CD4-positive, alpha-beta T cell (primary cell): ENCODE data around the gene MUSK. TPM values are rescaled to one million over a fixed set of nuclear protein-coding genes. Genes with fewer than 3 reads are reported as not detected.
"Not testable (repeated sequence)": the region's sequence is repeated elsewhere in the genome, so short reads cannot be mapped to it uniquely, and the experiment has no call there.

Experiments used
- ATAC-seq: fragments of 200-7000 bp; cut with Tn5 transposase; one replicate; pipeline ENCODE4 v1.10.0; 2022; ENCODE audit warnings: mild to moderate bottlenecking; ENCODE audit not compliant: poor library complexity
- CTCF ChIA-PET: fragments of 350-600 bp; sonication (Branson Sonifier 250); formaldehyde crosslinking; loops from one replicate; lab custom pipeline; 2021; ENCODE audit warnings: antibody characterized with exemption, inconsistent platforms; lab: Charles Lee
- POLR2A ChIA-PET: fragments of 350-600 bp; sonication (Branson Sonifier 250); formaldehyde crosslinking; loops from one replicate; lab custom pipeline; 2021; ENCODE audit warnings: antibody characterized with exemption, inconsistent platforms; lab: Charles Lee
- DNase-seq, 14 experiments: peaks; one replicate each; pipeline ENCODE4 v3.0.0-alpha.2; 2013 to 2020; ENCODE audit warnings: mixed read lengths in 2 of 14
- H3K27ac ChIP-seq, 2 donors: one replicate each; pipeline versions ENCODE4 v1.5.1 to v1.7.0; 2013; ENCODE audit warnings: low read length in 2 of 2, low read depth in 1 of 2, mild to moderate bottlenecking in 1 of 2
- H3K27me3 ChIP-seq, 2 experiments: 1 replicate in 1 of 2; 2 replicates in 1 of 2; pipeline versions ENCODE4 v1.6.1 to v1.7.0; 2013; ENCODE audit warnings: low read length in 2 of 2, control low read depth in 1 of 2, mild to moderate bottlenecking in 1 of 2, moderate library complexity in 1 of 2; ENCODE audit not compliant: insufficient read depth in 2 of 2, control insufficient read depth in 1 of 2
- H3K36me3 ChIP-seq: one replicate; pipeline ENCODE4 v1.6.1; 2013; ENCODE audit warnings: low read length, control low read depth; ENCODE audit not compliant: insufficient read depth
- H3K4me1 ChIP-seq: one replicate; pipeline ENCODE4 v1.6.1; 2013; ENCODE audit warnings: low read length, control low read depth; ENCODE audit not compliant: insufficient read depth
- H3K4me3 ChIP-seq: one replicate; pipeline ENCODE4 v1.5.1; 2013; ENCODE audit warnings: mild to moderate bottlenecking, low read length, moderate library complexity
- H3K9me3 ChIP-seq, 2 experiments: 1 replicate in 1 of 2; 2 replicates in 1 of 2; pipeline versions ENCODE4 v1.6.1 to v1.7.0; 2013; ENCODE audit warnings: low read length in 2 of 2, mild to moderate bottlenecking in 2 of 2, control low read depth in 1 of 2, moderate library complexity in 1 of 2; ENCODE audit not compliant: control insufficient read depth in 1 of 2, insufficient read depth in 1 of 2
- H3K27ac Mint-ChIP-seq: one replicate; pipeline ENCODE4 v1.8.0; 2020; ENCODE audit warnings: mixed read lengths
- H3K27me3 Mint-ChIP-seq: one replicate; pipeline ENCODE4 v1.8.0; 2021; ENCODE audit warnings: mixed read lengths
- H3K36me3 Mint-ChIP-seq: one replicate; pipeline ENCODE4 v1.8.0; 2021; ENCODE audit warnings: low read depth, mixed read lengths
- H3K4me1 Mint-ChIP-seq: one replicate; pipeline ENCODE4 v1.8.0; 2021; ENCODE audit warnings: low read depth, mixed read lengths
- H3K4me3 Mint-ChIP-seq: one replicate; pipeline ENCODE4 v1.8.0; 2020; ENCODE audit warnings: mild to moderate bottlenecking, mixed read lengths
- H3K9me3 Mint-ChIP-seq: one replicate; pipeline ENCODE4 v1.8.0; 2020; ENCODE audit warnings: mixed read lengths
- CTCF ChIP-seq: fragments of 200-600 bp; IDR thresholded peaks from one replicate; pipeline ENCODE4 v1.8.0; 2022; ENCODE audit warnings: antibody characterized with exemption, mild to moderate bottlenecking
- intact Hi-C, 2 experiments: fragments of 100-400 bp; cut with DNase I in 1 of 2; cut with micrococcal nuclease in 1 of 2; formaldehyde crosslinking; loops; one replicate each; pipeline versions ENCODE4 v1.15.1 to v1.9.0; 2023 to 2025; cut with DNase I, micrococcal nuclease
- total RNA-seq, 174 experiments: library from RNA in 2 of 174; stranded (reverse) in 2 of 174; gene quantifications; one replicate each; pipeline ENCODE4 v1.2.3 and lab custom pipeline; 2021 to 2026

MUSK gene
- total RNA-seq, 2 experiments from 2014 or later = not detected

GRCh38 chr9:110687497-110687896 is 18.9 kb downstream of the MUSK start:
- no peaks in the 10 kb centered on the region for H3K27me3 ChIP-seq
- Mint-ChIP-seq H3K4me1 (no peaks in the 10 kb centered on the region), H3K4me3 (no peak overlapping the region), H3K36me3 (no peaks in the 10 kb centered on the region), H3K27me3 (no peaks in the 10 kb centered on the region), H3K27ac (no peak overlapping the region), H3K9me3 (peaks cover 1% of the 10 kb centered on the region)
- no peak for TF ChIP-seq CTCF
- POLR2A ChIA-PET = no interaction called here
- H3K4me3 ChIP-seq = no peak overlapping the region
- no peak overlapping the region for H3K27ac ChIP-seq
- intact Hi-C loops = no loop called here
- H3K9me3 ChIP-seq = no peaks in the 10 kb centered on the region
- no peak for ATAC-seq
- H3K36me3 ChIP-seq = no peaks in the 10 kb centered on the region
- CTCF ChIA-PET = no interaction called here
- H3K4me1 ChIP-seq = no peaks in the 10 kb centered on the region
- no peak for DNase-seq

- Mint-ChIP-seq H3K4me3 (no peak overlapping the region), H3K36me3 (no peaks in the 10 kb centered on the region), H3K9me3 (peaks cover 1% of the 10 kb centered on the region), H3K27ac (no peak overlapping the region), H3K4me1 (no peaks in the 10 kb centered on the region), H3K27me3 (no peaks in the 10 kb centered on the region)
- no peaks in the 10 kb centered on the region for H3K4me1 ChIP-seq
- no peaks in the 10 kb centered on the region for H3K27me3 ChIP-seq
- CTCF ChIA-PET = no interaction called here
- H3K27ac ChIP-seq = no peak overlapping the region
- H3K4me3 ChIP-seq = no peak overlapping the region
- intact Hi-C loops = no loop called here
- no peak for TF ChIP-seq CTCF
- POLR2A ChIA-PET = no interaction called here
- ATAC-seq (no peak), DNase-seq (no peak)
- no peaks in the 10 kb centered on the region for H3K9me3 ChIP-seq
- no peaks in the 10 kb centered on the region for H3K36me3 ChIP-seq
These were observed 19.7 kb downstream of the MUSK start for GRCh38 chr9:110688329-110688728.

- Histone ChIP-seq H3K9me3 (no peaks in the 10 kb centered on the region), H3K36me3 (no peaks in the 10 kb centered on the region), H3K27me3 (no peaks in the 10 kb centered on the region), H3K4me1 (no peaks in the 10 kb centered on the region), H3K27ac (no peak overlapping the region), H3K4me3 (no peak overlapping the region)
- H3K4me3 Mint-ChIP-seq = no peak overlapping the region
- CTCF ChIA-PET = no interaction called here
- ATAC-seq (no peak), DNase-seq (no peak)
- no peaks in the 10 kb centered on the region for H3K36me3 Mint-ChIP-seq
- H3K27me3 Mint-ChIP-seq = no peaks in the 10 kb centered on the region
- no peaks in the 10 kb centered on the region for H3K9me3 Mint-ChIP-seq
- POLR2A ChIA-PET = no interaction called here
- H3K27ac Mint-ChIP-seq = no peak overlapping the region
- H3K4me1 Mint-ChIP-seq = no peaks in the 10 kb centered on the region
- TF ChIP-seq CTCF = no peak
- intact Hi-C loops = no loop called here
These were observed 22.5 kb downstream of the MUSK start for GRCh38 chr9:110691002-110691549.

GRCh38 chr9:110695846-110696245 is 27.3 kb downstream of the MUSK start:
- intact Hi-C loops = not testable (repeated sequence)

More at GRCh38 chr9:110695846-110696245, 27.3 kb downstream of the MUSK start:
- H3K4me3 Mint-ChIP-seq, H3K27me3 ChIP-seq, H3K27ac Mint-ChIP-seq, H3K36me3 Mint-ChIP-seq, H3K4me3 ChIP-seq, H3K4me1 Mint-ChIP-seq, DNase-seq, H3K27me3 Mint-ChIP-seq, H3K9me3 Mint-ChIP-seq, H3K27ac ChIP-seq, H3K4me1 ChIP-seq, H3K9me3 ChIP-seq, CTCF ChIA-PET, POLR2A ChIA-PET, H3K36me3 ChIP-seq, ATAC-seq: not testable (repeated sequence)
